ENCODE results near the gene RBM20.
A peak's percentile ranks its signal among the peaks of the same experiment; 100 is the strongest.

RBM20 gene

DNA sequence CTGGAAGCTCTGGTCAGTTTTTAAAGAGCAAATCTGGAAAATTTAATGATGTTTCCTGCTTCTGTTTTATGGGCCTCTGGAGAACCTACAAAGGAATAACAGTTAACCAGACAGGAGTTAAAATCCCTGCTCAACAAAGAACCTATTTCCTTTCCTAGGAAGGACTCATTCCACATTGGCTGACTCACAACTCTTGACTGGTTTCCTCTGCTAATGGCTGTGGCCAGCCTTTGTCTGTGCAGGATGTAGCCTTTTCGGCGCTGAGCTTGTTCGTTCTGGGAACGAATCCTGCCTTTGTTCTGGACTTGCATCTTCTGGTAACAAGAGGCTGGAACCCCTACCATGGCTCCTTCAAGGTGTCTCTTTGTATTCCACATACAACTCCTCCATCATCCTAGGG is 114.8 kb downstream of the RBM20 start:
- no peak for TF ChIP-seq CTCF (IDR thresholded peaks at IDR 0.05)
- no peak overlapping the region for H3K4me3 ChIP-seq
- DNase-seq (ENCODE audit: low spot score): no peak
- H3K27ac ChIP-seq: peak overlapping the region; percentile 45 to 47

DNA sequence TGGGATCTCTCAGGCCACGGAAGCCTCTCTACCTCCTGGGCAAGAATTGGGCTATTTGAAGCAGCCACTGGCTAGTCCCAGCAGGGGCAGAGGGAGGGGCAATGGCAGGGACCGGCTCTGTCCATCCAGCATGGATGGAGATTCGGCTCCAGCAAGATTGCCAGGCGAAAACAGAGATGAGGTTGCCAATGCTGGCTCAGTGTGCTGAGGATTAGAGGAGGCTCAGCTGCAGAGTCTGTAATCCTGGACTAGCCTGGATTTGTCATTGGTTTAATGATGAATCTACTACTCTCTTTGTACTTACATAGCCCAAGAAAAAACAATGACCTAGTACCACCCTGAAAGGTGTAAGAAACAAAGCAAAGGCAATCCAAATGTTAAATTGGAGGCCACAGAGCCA is 115.4 kb downstream of the RBM20 start:
- Histone ChIP-seq H3K27ac (peak overlapping the region; percentile 15 to 45), H3K4me3 (no peak overlapping the region)
- DNase-seq (ENCODE audit: low spot score): no peak
- TF ChIP-seq CTCF (IDR thresholded peaks at IDR 0.05): no peak

DNA sequence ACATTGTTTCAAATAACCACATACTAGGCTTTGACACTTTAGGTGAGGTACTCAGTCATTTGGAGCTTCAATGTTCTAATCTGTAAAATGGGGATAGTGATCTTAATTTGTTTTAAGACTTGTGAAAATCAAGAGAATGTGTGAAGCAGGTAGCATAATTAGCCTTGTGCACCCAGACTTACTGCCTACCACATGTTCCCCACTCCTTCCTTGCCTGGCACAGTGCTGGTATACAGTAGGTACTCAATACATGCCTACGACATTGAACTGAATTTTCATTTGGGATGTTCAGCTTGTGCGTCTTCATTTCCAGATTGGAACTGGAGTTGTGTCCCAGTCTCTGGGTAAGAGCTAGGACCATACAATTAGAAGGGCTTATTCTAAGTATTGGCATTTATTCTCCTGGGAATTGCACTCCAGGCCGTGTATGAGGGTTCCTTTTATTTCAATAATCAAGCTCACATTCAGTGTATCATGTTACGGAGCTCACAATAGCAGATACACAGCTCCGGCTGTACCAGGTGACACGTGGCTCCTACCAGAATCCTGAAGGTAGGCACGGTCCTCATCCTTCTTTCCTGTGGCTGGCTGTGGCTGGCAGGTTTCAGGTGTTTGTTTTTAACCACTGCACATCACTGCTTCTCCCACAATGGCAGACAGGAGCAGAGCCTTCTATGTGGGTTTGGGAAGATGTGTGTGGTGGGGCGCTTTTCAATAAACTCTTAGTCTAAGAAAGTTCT is 118.1 kb downstream of the RBM20 start:
- no peak for TF ChIP-seq CTCF (IDR thresholded peaks at IDR 0.05)
- peak overlapping the region; percentile 59 to 72 for H3K27ac ChIP-seq
- DNase-seq (ENCODE audit: low spot score): no peak
- H3K4me3 ChIP-seq: no peak overlapping the region

DNA sequence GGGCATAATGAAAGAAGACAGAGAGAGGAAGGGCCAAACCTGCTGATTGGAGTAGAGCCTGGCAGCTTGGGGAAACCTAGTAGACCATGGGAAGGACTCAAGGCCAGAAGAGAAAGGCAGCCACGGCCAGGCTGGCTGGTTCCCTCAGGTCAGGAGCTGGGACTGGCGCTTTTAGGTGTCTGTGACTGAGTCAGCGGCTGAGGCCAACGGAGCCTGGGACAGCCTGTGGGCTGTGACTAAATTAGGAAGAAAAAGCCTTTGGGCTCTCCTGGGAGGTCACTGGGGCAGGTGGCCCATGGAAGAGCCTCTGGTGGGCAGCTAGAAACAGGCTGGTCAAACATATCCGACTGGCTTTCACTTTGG is 118.7 kb downstream of the RBM20 start:
- no peak for TF ChIP-seq CTCF (IDR thresholded peaks at IDR 0.05)
- no peak for DNase-seq (ENCODE audit: low spot score)
- Histone ChIP-seq H3K27ac (peak overlapping the region; percentile 59 to 72), H3K4me3 (no peak overlapping the region)

DNA sequence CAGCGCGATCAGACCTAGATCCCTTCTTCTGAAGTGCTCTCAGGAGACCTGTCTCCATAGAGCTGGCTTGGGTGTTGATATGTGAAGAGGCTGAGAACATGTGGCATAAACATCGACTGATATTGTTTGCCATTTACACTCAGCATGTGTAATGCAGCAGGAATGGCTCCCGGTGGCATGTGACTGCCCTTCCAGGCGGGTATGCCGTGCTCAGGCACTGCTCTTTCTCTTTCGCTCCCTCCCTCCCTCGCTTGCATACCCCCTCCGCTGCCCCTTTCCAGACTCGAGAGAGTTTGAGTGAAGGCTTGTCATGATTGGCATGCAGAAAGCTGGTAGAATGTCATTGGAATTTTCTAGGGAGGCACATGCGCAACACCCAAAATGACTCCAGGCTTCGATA is 120.2 kb downstream of the RBM20 start:
- H3K27ac ChIP-seq: peak overlapping the region in 1 of 2 donors; percentile 6
- DNase-seq (ENCODE audit: low spot score): no peak
- H3K4me3 ChIP-seq: peak overlapping the region; percentile 31
- no peak for TF ChIP-seq CTCF (IDR thresholded peaks at IDR 0.05)

- Histone ChIP-seq H3K4me3 (peak overlapping the region; percentile 31), H3K27ac (peak overlapping the region in 1 of 2 donors; percentile 6)
- TF ChIP-seq CTCF (IDR thresholded peaks at IDR 0.05): no peak
- no peak for DNase-seq (ENCODE audit: low spot score)
Measured at GRCh38 chr10:110764793-110765512, 120.8 kb downstream of the RBM20 start.
